Measurements from ENCODE around the gene CCDC60.

The CCDC60 gene

DNA sequence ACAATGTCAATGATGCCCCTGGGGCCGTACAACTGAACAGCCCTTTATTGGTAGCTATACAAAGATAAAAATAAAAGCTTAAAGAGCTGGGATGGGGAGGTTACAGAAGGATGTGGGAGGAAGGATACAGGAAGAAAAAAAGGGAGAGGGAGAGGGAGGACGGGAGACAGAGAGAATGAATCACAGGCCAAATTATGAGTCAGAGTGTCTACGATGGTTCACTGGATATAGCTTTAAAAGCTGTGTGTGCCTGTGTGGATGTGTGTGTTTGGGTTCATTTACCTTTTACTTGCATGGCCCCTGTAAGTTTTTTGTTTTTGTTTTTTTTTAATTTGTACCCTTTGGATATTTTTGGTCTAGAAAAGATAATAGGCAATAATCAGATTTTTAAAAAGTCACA lies 111.9 kb downstream of the CCDC60 start:
- DNase-seq (ENCODE audit: low read depth in 2 of 2): no peak

DNA sequence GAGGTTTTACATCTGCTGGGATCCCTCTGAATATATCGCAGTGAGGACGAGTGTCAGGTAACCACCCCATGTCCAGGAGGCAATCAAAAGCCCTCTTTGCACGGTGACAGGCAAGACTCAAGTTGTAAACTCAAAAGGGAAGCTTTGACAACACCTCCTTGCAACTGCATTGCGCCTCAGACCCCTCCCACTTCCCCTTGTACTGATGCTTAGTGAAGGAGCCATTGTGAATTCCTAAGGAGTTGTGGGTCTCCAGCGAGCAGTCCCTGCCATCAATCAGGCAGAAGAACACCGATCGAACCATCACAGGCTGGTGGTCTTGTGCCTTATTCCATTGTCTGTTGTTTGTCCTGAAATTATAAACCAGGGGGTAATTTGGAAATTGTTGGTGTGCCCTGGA lies 112.6 kb downstream of the CCDC60 start:
- DNase-seq (ENCODE audit: low read depth in 2 of 2): no peak

DNA sequence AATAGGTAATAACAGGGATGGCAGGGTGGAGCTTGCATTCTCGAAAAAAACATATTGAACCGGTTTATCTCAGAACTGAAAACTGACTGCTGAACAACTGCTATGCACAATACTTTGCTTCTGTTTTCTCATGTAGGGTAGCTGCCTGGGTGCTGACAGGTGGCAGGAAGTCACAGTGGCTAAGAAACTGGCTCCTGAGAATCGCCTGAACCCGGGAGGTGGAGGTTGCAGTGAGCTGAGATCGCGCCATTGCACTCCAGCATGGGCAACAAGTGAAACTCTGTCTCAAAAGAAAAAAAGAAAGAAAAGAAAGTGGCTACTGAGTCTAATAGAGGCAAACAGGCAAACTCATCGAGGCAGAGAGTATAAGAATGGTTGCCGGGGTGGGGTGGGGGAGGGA lies 113.1 kb downstream of the CCDC60 start:
- DNase-seq (ENCODE audit: low read depth in 2 of 2): no peak

DNA sequence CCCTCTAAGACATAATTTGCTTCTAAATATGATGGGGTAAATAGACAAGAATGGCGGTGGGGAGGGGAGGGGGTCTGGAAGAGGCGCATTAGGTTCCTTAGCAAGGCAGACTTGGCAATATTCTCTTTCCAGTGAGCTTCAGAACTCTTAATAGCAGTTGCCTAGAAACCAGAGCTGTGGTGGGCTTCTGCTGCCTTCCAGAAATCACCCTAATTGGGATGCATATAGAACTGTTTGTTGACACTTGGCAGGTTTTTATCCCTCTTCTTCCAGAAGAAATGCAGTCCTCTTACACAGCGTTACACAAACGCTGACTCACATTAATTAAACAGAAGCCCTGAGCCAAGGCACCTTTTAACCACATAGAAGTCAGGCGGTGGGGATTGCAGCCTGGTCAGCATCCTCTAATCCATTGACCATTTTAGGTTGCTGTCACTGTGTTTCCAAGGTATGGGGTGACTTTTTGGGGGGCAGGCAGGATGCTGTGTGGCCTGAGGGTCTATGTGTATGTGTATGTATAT lies 114.1 kb downstream of the CCDC60 start:
- DNase-seq (ENCODE audit: low read depth in 2 of 2): no peak

DNA sequence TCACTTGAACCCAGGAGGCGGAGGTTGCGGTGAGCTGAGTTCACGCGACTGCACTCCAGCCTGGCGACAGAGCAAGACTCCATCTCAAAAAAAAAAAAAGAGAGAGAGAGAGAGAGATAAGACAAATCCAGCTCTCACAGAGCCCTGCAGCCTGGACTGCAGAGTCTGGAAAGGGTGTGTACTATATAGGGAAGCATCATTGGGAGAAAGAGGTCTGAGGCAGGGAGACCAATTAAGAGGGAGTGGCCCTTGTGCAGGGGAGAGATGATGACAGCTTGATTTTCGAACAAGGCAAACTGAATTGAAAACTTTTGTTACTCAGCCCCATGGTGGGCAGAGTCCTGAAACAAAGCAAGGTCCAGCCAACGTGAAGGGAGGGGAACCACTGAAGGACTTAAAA lies 116.2 kb downstream of the CCDC60 start:
- DNase-seq (ENCODE audit: low read depth in 2 of 2): no peak

DNA sequence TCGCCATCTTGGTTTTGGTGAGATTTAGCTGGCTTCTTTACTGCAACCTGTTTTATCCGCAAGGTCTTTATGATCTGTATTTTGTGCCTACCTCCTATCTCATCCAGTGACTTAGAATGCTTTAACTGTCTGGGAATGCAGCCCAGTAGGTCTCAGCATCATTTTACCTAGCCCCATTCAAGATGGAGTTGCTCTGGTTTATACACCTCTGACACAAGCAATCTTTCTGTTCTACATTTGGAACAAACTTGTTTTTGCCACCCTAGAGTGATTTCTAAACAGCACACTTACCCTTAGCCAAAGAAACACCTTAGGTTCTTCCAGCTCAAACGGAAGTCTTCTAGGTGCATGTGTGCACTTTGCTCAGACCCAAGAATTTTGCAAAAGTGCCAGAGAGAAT lies 122.3 kb downstream of the CCDC60 start:
- no peak for DNase-seq (ENCODE audit: low read depth in 2 of 2)

DNA sequence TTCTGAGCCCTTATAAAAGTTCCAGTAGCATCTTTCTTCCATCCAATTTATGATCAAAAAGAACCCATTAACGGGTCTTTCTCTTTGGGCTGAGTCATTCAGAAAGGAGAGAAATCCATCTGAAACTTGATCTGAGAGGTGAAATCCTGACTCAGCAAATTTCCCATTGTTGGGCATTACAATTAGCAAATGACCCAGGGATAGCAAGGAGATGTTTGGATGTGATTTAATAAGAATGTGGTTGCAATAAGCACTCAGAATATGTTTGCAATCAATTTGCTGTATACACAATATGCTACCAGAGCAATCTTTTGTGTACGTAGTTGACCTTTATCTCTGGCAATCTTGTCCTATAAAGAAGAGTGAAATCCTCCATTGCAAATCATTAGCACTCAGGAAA lies 122.7 kb downstream of the CCDC60 start:
- no peak for DNase-seq (ENCODE audit: low read depth in 2 of 2)

DNA sequence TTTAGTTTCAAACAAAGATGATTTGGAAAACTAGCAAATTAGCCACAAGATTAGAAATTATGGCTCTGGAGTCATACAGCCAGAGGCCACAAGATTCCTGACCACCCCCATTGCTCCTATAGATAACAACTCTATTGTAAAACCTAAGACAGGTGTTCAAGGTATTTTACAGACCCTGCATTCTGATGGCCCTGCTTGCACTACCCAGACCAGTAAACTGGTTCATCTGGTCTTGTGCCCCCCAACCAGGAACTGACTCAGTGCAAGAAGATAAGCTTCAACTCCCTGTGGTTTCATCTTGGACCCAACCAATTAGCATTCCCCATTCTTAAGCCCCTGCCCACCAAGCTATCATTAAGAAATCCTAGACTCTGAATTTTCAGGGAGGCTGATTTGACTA lies 125.0 kb downstream of the CCDC60 start:
- DNase-seq (ENCODE audit: low read depth in 2 of 2): no peak

DNA sequence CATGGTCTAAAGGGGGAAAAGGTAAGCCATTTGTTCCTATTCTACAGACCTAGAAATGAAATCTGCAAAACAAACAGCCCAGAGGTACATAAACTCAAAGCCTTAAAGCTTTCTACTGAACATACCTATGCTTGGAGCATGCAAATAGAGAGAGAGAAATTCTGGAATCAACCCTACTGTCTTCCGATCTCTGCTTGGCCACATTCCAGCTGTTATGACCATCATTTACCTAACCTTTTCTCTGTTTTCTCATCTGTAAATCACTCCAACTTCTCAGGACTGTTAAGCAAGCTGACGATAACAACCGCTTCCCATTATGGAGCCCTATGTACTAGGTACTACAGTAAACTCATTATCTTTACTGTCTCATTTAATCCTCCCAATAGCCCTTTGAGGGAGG lies 126.3 kb downstream of the CCDC60 start:
- DNase-seq (ENCODE audit: low read depth in 2 of 2): no peak

DNA sequence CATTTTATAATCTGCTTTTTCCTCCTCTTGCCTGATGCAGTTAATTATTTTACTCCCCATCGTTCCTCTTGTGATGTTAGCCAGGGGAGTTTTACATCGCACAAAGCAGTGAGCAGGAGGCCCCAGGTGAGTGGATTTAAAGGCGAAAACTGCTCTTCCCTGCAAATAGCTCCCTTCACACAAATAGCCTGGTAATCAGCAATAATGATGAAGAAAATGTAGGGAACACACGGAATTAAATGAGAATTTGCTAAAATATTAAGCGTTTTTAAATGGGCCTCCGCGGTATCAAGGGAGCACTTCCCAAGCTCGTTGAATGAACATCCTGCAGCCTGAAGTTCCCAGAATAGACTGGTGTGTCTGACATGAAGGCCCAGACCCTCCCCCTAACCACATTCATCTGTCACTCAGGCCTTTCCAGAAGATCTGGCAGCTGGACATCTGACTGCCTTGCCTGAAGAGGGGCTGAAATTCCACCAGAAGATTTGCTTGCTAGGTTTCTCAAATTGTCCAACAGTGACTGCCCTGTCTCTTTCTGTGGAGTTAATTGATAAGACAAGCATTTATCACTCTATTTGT lies 127.2 kb downstream of the CCDC60 start:
- DNase-seq (ENCODE audit: low read depth in 2 of 2): no peak

DNA sequence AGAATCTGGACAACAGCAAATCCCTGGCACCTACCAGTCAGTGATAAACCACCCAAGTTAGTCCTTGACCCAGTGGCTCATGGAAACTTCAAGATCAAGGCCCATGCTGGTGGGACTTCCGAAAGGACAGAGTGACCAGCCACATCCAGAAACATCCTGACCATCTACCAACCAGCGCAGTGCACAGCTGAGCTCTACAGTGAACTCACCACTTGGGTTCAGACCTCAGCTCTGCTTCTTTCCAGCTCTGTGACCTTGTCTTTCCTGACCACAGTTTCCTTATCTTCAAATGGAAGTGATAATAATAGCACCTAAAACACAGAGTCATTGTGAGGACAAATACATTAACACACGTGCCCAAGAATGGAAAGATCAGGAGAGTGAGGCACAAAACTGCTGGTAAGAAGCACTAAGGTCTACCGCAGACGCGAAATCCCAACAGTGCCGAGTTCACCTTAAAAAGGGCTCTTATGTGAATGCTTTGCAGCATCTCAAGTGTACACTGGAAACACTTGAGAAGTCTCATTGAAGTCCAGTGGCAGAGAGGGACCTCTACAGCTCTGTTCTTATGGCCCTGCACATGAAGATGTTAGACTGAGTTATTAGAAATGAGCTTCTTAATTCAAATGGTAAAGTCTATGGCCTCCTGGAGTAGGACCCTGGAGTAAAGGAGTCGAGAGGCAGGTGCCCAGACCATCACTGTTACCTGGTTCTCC lies 128.8 kb downstream of the CCDC60 start:
- DNase-seq (ENCODE audit: low read depth in 2 of 2): no peak

DNA sequence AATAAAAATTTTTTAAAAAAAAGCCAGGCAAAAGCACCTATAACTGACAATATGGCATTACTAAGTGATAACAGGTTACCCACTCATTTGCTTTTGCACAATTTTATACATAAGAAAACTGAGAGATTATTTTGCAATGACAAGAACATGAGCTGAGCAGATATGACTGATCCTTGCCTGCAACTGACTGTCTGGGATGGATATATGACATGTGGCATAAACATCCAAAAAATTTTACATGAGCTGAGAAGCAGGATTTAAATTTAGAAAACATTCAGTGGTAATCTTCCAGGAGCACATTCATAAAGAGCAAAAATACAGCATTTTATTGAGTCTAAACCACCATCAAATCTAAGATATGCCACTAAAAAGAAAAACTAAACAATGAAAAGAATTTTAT lies 133.8 kb downstream of the CCDC60 start:
- no peak for DNase-seq (ENCODE audit: low read depth in 2 of 2)

DNA sequence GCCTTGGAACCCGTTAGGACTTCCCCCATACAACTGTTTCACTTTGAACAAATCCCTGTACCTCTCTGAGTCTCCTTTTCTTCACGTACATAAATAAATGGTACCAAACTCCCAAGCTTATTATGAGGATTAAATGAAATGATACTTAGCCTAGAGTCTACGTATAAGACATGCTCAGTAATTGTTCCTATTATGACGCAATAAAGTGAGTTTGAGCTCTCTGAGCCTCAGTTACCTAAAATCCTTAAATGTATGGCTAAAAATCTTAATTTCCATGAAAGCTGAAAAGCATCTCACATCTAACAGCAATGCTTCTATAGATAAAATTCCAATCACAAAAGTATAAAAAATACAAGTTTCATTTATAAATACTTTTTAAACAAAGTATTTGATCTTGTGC lies 141.1 kb downstream of the CCDC60 start:
- no peak for DNase-seq (ENCODE audit: low read depth in 2 of 2)

DNA sequence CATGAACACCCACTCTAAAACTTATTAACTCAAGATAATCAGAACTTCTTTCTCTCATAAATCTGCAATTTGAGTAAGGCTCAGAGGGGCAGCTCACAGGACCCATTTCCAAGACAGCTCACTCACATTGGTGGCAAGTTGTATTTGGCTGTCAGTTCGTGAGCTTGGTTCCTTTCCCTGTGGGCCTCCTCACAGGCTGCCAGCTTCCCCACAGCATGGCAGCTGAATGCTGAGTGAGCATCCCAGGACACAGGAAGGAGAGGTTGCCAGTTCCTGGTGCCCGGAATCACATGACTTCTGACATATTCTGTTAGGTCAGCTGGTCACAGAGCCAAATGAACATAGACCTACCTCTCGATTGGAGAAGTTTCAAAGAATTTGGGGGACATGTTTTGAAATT lies 142.4 kb downstream of the CCDC60 start:
- DNase-seq (ENCODE audit: low read depth in 2 of 2): no peak

DNA sequence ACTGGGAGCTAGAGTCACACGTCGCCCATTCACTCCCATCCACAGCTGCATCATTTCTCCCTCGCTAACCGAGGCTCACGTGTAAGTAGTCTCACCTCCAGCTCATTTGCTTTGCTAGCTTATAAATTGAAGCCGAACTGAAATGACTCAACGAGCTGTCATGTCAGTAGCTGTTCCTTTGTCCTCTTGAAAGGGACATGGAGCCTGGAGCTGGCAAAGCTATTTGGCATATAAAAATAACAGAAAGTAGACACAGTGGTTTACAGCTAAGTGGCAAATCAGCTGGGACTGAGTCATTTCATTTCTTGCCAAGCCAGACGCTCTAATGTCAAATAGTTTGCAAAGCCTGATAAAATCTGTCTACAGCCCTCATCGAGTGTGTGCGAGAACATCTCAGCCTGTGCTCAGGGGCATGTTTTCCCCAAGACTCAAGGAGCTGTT lies 144.6 kb downstream of the CCDC60 start:
- no peak for DNase-seq (ENCODE audit: low read depth in 2 of 2)

DNA sequence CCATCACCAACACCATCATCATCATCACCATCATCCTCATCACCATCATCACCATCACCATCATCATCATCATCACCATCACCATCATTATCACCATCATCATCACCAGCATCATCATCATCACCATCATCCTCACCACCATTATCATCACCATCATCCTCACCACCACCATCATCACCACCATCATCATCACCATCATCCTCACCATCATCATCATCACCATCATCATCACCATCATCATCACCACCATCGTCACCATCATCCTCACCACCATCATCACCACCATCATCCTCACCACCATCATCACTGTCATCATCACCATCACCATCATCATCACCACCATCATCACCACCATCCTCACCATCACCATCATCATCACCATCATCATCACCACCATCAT lies 146.0 kb downstream of the CCDC60 start:
- DNase-seq (ENCODE audit: low read depth in 2 of 2): no peak

DNA sequence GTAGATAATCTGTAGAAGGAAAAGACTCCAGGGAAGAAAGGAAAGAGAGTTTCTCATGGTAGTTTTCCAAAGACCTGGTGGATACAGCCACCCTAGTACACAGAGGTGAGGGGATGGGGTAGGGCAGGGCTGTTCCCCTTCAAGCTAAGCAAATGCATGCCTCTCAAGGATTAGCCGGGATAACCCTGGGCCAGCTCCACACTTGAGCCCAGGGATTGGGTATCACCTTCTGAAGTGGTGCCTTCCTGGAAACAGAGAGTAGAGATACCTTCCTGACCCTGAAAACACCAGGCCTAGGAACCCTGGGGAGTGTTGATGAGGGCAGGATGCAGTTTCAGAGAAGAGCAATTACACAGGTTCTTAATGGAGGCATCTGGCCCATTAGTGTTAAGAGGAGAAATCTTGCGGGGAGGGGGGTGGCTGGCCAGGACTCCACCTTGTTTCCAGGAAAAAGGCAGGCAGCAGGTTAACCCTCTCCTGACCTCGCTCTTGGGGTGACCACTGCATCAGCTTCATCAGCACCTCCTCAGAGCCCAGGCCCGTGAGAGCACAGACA lies 152.1 kb downstream of the CCDC60 start:
- no peak for DNase-seq (ENCODE audit: low read depth in 2 of 2)

DNA sequence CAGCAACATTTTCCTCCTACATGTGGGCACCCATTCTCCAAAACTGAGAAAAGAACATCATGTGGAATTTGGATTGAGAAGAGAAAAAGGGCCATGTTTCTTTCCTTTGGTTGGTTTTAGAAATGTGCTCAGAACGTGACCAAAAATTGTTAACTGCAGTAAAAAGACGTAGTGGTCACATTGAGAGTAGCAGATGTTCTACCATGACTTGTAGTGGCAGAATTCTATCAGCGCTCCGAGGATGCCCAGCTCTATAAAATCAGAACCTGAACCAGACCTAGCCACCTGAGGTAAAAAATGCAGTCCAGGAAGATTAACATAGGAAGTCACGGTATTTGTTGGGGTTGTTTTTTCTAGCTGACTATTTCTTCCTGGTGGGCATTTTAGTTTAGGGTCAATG lies 157.3 kb downstream of the CCDC60 start:
- no peak for DNase-seq (ENCODE audit: low read depth in 2 of 2)

DNA sequence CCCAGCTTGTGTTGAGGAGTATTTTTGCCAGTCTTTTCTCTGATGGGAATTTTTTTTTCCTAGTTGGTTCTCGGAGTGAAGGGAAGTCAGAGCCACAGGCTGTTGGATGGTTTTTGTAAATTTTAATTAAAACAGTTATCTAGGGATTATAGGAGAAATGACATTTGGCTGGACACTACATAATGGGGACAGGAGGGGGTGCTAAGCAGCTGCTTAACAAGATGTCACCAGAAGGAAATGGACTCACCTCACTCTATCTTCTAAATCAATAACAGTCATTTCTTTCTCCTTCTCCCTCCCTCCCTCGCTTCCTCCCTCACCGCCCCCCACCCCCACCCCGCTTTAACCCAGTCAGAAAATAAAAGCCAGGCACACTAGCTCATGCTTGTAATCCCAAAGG lies 165.7 kb downstream of the CCDC60 start:
- no peak for DNase-seq (ENCODE audit: low read depth in 2 of 2)

DNA sequence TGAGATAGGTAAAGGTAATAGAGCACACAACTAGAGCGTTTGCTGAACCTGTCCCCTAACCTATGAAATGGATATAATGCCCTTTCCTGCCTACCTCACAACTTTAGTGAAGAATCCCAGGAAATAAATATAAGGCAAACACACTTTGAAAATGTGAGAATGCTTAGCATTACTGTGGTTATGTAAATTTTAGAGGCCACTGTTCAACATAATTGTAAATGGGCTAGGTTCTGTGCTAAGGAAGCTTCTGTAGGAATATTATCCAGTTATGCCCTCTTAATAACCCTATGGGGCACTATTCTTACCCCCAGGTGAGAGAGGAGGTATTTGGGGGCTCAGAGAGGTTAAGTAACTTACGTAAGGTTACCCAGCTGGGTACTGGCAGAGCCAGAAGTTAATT lies 166.5 kb downstream of the CCDC60 start:
- DNase-seq (ENCODE audit: low read depth in 2 of 2): no peak

DNA sequence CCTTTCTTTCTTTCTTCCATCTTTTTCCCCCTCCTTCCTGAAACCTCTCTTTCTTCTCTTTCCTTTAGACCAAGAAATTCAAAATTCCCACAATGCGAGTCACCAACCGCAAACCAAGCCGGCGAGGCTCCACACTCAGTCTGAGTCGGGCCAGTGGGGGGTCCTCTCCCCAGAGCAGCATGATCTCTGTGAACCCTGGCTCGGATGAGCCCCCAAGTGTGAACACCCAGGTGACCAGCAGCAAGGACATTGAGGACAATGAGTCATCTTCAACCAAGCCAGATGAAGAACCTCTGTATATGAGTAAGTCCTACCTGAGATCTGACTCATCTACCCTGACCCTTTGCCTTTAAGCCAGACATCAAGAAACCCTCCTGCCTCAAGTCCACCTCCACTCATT lies 170.5 kb downstream of the CCDC60 start:
- DNase-seq (ENCODE audit: low read depth in 2 of 2): no peak

DNA sequence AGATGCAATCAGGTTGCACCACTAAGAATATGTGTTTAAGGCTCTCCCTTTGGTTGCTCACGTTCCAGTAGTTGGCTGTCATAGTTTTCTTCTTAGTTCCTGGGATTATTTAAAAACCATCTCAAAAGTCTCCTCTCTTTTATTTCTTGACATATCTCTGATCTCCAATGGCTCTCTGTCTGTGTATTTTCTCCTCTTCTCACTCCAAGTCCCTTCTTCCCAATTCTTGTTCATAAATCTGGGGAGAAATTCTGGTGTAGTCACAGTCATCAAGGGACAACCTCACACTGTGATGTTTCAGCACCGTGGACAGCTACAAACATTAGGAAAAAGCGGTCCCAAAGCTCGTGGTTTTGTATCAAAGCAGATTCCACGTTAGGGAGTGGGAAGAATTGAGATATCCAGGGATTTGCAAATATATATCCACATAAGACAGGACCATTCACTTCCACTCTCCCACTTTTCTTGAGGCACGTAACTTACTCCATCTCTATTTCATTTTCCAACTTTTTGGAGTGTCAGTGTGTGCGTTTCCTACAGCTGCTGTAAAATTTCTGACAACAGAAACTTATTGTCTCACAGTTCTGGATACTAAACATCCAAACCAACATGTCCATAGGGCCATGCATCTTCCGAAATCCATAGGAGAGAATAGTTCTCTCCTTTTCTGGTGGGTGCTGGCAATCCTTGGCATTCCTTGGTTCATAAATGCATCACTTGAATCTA lies 178.4 kb downstream of the CCDC60 start:
- DNase-seq (ENCODE audit: low read depth in 2 of 2): no peak

DNA sequence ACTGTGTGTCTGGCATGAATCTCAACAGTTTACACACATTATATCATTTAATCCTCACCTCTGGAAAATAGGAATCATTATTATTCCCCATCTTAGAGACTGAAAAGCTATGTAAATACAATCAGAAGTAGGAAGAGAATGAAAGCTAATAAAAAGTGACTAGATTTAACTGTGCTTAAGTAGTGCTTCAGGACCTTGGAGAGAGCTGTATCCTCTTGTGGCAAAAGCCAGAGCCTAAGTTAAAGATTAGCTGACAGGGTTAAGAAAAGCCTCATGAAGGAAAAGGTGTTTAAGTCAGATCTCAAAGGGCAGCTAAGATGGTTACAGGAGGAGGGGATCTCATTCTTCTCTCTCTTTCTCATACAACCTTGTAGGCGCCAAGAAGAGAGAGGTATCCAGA lies 193.7 kb downstream of the CCDC60 start:
- DNase-seq (ENCODE audit: low read depth in 2 of 2): no peak
